ENCODE results near the gene DNASE2. TPM values are rescaled to one million over a fixed set of nuclear protein-coding genes. Genes with fewer than 3 reads are reported as not detected.
A peak's percentile ranks its signal among the peaks of the same experiment; 100 is the strongest.
"Not testable (repeated sequence)": the region's sequence is repeated elsewhere in the genome, so short reads cannot be mapped to it uniquely, and the experiment has no call there.

DNASE2 gene
- total and polyA plus RNA-seq, 7 donors = 5.5 to 23.0 (median 9.7) TPM

GRCh38 chr19:12921047-12921446 is 39.8 kb upstream of the DNASE2 start:
- TF ChIP-seq CTCF (IDR thresholded peaks at IDR 0.05) = no peak
- H3K4me1 ChIP-seq = peaks cover 3% of the 10 kb centered on the region
- 54 to 61% (median 54%) methylated on average over 3 of the region's 3 CpGs for WGBS, 3 donors
- H3K27me3 ChIP-seq (ENCODE audit: insufficient read depth in 3 of 3, low read length in 2 of 3) = no peaks in the 10 kb centered on the region
- no peak overlapping the region for H3K4me3 ChIP-seq
- peaks cover 18 to 42% of the 10 kb centered on the region in 2 donors for H3K36me3 ChIP-seq (ENCODE audit: insufficient read depth in 1 of 2, low read depth in 1 of 2)
- no peak for DNase-seq
- ATAC-seq = no peak
- H3K27ac ChIP-seq = no peak overlapping the region
- intact Hi-C loops (cut with DNase I) = no loop called here
- no peaks in the 10 kb centered on the region for H3K9me3 ChIP-seq

GRCh38 chr19:12918253-12918652 is 37.0 kb upstream of the DNASE2 start:
- ATAC-seq (no peak), DNase-seq (no peak)
- intact Hi-C loops (cut with DNase I) = no loop called here
- WGBS, 3 donors = 91 to 96% (median 93%) methylated on average over 14 of the region's 14 CpGs
- Histone ChIP-seq H3K36me3 (ENCODE audit: insufficient read depth in 1 of 2, low read depth in 1 of 2) (peaks cover 10 to 14% of the 10 kb centered on the region in 2 donors), H3K4me1 (peaks cover 3% of the 10 kb centered on the region), H3K9me3 (no peaks in the 10 kb centered on the region), H3K4me3 (no peak overlapping the region), H3K27ac (no peak overlapping the region), H3K27me3 (ENCODE audit: insufficient read depth in 3 of 3, low read length in 2 of 3) (no peaks in the 10 kb centered on the region)
- no peak for TF ChIP-seq CTCF (IDR thresholded peaks at IDR 0.05)

GRCh38 chr19:12915860-12916259 is 34.6 kb upstream of the DNASE2 start:
- 83 to 96% (median 85%) methylated on average over 4 of the region's 4 CpGs for WGBS, 3 donors
- H3K4me3 ChIP-seq; H3K27me3 ChIP-seq (ENCODE audit: insufficient read depth in 3 of 3, low read length in 2 of 3); intact Hi-C loops (cut with DNase I); H3K27ac ChIP-seq; ATAC-seq; H3K9me3 ChIP-seq; DNase-seq; H3K36me3 ChIP-seq (ENCODE audit: insufficient read depth in 1 of 2, low read depth in 1 of 2): not testable (repeated sequence)
- peaks cover 13% of the 10 kb centered on the region for H3K4me1 ChIP-seq

- Histone ChIP-seq H3K27me3 (ENCODE audit: insufficient read depth in 3 of 3, low read length in 2 of 3) (no peaks in the 10 kb centered on the region), H3K36me3 (ENCODE audit: insufficient read depth in 1 of 2, low read depth in 1 of 2) (no peaks in the 10 kb centered on the region), H3K9me3 (no peaks in the 10 kb centered on the region), H3K4me1 (peaks cover 13% of the 10 kb centered on the region), H3K4me3 (no peak overlapping the region), H3K27ac (peak overlapping the region; percentile 17)
- intact Hi-C loops (cut with DNase I) = no loop called here
- 39 to 47% (median 44%) methylated on average over 12 of the region's 12 CpGs for WGBS, 3 donors
- no peak for TF ChIP-seq CTCF (IDR thresholded peaks at IDR 0.05)
- DNase-seq (no peak), ATAC-seq (no peak)
Measured at GRCh38 chr19:12913851-12914690, 32.8 kb upstream of the DNASE2 start.

GRCh38 chr19:12913011-12913561 is 31.8 kb upstream of the DNASE2 start:
- WGBS, 3 donors = 0 to 4% (median 1%) methylated on average over 22 of the region's 22 CpGs
- DNase-seq = peak; percentile 65 to 78
- peak overlapping the region; percentile 49 for H3K4me3 ChIP-seq
- peak; percentile 76 to 90 (median 82) for ATAC-seq
- peaks cover 9% of the 10 kb centered on the region for H3K4me1 ChIP-seq
- peak overlapping the region; percentile 17 for H3K27ac ChIP-seq
- no peaks in the 10 kb centered on the region for H3K36me3 ChIP-seq (ENCODE audit: insufficient read depth in 1 of 2, low read depth in 1 of 2)
- intact Hi-C loops (cut with DNase I) = no loop called here
- TF ChIP-seq CTCF (IDR thresholded peaks at IDR 0.05) = no peak
- no peaks in the 10 kb centered on the region for H3K9me3 ChIP-seq
- H3K27me3 ChIP-seq (ENCODE audit: insufficient read depth in 3 of 3, low read length in 2 of 3) = no peaks in the 10 kb centered on the region
